DND-41 (cell line): ENCODE data around the gene IL15.

Source experiments
- ATAC-seq: fragments of 200-7000 bp; cut with Tn5 transposase; 3 replicates; pipeline ENCODE4 v1.9.1; 2021; ENCODE audit warnings: low read depth; ENCODE audit not compliant: insufficient read depth
- DNase-seq: peaks from one replicate; pipeline ENCODE4 v3.0.0-alpha.2; 2020
- H2AFZ ChIP-seq: 2 replicates; pipeline ENCODE4 v1.6.0; 2012; ENCODE audit warnings: low read depth, low read length
- H3K27ac ChIP-seq: 2 replicates; pipeline ENCODE4 v1.5.1; 2012; ENCODE audit warnings: low read length, inconsistent platforms
- H3K27me3 ChIP-seq: fragments of 200-600 bp; sonication (generic); 2 replicates; pipeline ENCODE4 v1.6.0; 2012; ENCODE audit warnings: low read length, mild to moderate bottlenecking, inconsistent platforms; ENCODE audit not compliant: insufficient read depth, poor library complexity
- H3K36me3 ChIP-seq: 2 replicates; pipeline ENCODE4 v1.5.1; 2012; ENCODE audit warnings: low read length, inconsistent platforms; ENCODE audit not compliant: insufficient read depth
- H3K4me1 ChIP-seq: 2 replicates; pipeline ENCODE4 v1.5.1; 2012; ENCODE audit warnings: mild to moderate bottlenecking, low read length; ENCODE audit not compliant: insufficient read depth
- H3K4me2 ChIP-seq: 2 replicates; pipeline ENCODE4 v1.6.0; 2012; ENCODE audit warnings: mild to moderate bottlenecking, moderate library complexity, low read length, inconsistent platforms; ENCODE audit not compliant: insufficient read depth
- H3K4me3 ChIP-seq, 2 experiments: fragments of 200-600 bp in 1 of 2; shearing (Covaris generic) in 1 of 2; 2 replicates each; pipeline ENCODE4 v1.5.1; 2012 to 2016; ENCODE audit warnings: inconsistent platforms in 2 of 2, low read length in 2 of 2, mild to moderate bottlenecking in 2 of 2, low read depth in 1 of 2, moderate library complexity in 1 of 2
- H3K79me2 ChIP-seq: 2 replicates; pipeline ENCODE4 v1.6.0; 2012; ENCODE audit warnings: low read length, inconsistent platforms; ENCODE audit not compliant: insufficient read depth
- H3K9ac ChIP-seq: 2 replicates; pipeline ENCODE4 v1.6.0; 2012; ENCODE audit warnings: low read depth, mild to moderate bottlenecking, inconsistent platforms, low read length, moderate library complexity
- H3K9me3 ChIP-seq: 2 replicates; pipeline ENCODE4 v1.5.1; 2012; ENCODE audit warnings: low read length, moderate library complexity, mild to moderate bottlenecking, inconsistent platforms; ENCODE audit not compliant: insufficient read depth, severe bottlenecking
- H4K20me1 ChIP-seq: 2 replicates; pipeline ENCODE4 v1.6.0; 2012; ENCODE audit warnings: low read length; ENCODE audit not compliant: insufficient read depth
- EZH2 ChIP-seq: IDR thresholded peaks from 3 replicates; pipeline ENCODE4 v1.6.1; 2012; ENCODE audit warnings: borderline replicate concordance, low read depth, mild to moderate bottlenecking, moderate library complexity, low read length, inconsistent platforms; ENCODE audit not compliant: severe bottlenecking
- TF ChIP-seq, protein P1 (sequence below): IDR thresholded peaks from 2 replicates; pipeline ENCODE4 v1.5.1; 2012; ENCODE audit warnings: borderline replicate concordance, low read length, moderate library complexity, mild to moderate bottlenecking; ENCODE audit not compliant: poor library complexity, severe bottlenecking; ENCODE audit errors: extremely low read depth

IL15 gene

DNA sequence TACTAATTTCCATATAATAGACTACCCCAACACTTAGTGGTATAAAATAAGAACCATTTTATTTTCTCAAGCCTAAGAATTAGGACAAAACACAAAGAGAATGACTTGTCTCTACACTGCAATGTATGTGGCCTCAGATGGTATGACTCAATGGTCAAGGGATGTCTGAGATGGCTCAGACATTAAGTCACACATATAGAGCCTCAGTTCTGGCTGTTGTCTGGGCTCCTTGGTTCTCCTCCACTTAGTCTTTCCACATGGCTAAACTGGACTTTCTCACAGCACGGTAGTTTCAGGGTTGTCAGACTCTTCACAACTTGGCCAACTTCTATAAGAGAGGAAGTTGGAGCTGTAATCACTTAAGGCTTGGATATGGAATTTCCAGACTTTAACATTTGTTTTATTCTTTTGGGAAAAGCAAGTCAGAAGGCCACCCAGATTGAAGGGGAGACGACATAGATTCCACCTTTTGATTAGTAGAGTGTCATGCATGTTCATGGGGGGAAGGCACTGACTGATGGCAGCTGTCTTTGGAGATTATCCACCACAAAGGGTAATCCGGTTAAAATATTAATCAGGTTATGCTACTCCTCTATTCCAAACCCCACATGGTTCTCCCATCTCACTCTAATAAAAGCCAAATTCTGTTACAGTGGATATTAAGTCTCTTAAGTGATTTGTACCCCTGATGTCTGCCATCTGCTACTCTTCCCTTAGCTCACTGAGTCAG, 9.4 kb downstream of the IL15 start:
- ATAC-seq (no peak), DNase-seq (no peak)
- H3K27ac ChIP-seq = no peak overlapping the region
- TF ChIP-seq EZH2 = no peak
- TF ChIP-seq, protein P1, sequence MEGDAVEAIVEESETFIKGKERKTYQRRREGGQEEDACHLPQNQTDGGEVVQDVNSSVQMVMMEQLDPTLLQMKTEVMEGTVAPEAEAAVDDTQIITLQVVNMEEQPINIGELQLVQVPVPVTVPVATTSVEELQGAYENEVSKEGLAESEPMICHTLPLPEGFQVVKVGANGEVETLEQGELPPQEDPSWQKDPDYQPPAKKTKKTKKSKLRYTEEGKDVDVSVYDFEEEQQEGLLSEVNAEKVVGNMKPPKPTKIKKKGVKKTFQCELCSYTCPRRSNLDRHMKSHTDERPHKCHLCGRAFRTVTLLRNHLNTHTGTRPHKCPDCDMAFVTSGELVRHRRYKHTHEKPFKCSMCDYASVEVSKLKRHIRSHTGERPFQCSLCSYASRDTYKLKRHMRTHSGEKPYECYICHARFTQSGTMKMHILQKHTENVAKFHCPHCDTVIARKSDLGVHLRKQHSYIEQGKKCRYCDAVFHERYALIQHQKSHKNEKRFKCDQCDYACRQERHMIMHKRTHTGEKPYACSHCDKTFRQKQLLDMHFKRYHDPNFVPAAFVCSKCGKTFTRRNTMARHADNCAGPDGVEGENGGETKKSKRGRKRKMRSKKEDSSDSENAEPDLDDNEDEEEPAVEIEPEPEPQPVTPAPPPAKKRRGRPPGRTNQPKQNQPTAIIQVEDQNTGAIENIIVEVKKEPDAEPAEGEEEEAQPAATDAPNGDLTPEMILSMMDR = no peak
- no peak overlapping the region for H3K9ac ChIP-seq
- no peaks in the 10 kb centered on the region for H3K79me2 ChIP-seq
- no peak overlapping the region for H2AFZ ChIP-seq
- H4K20me1 ChIP-seq = no peaks in the 10 kb centered on the region
- H3K36me3 ChIP-seq = no peaks in the 10 kb centered on the region
- H3K4me3 ChIP-seq = no peak overlapping the region
- no peaks in the 10 kb centered on the region for H3K9me3 ChIP-seq
- no peaks in the 10 kb centered on the region for H3K27me3 ChIP-seq
- H3K4me1 ChIP-seq = no peaks in the 10 kb centered on the region
- H3K4me2 ChIP-seq = no peak overlapping the region

DNA sequence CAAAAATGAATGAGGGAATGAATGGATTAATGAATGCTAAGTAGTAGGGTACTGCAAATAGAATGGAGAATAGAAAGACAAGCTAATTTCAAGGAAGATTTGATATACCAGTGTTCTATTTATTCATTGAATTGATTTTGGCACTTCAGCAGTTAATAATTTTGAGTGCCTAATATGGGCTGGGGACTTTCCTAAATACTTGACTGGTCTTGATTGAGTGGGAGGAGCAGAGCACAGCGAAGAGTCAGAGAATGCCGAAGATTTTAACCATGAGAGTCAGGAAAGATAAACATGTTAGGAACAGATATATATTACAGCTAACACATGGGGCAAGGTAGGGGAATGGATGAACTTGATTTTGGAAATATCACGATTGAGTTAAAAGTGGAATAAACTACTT, 10.6 kb downstream of the IL15 start:
- H3K4me2 ChIP-seq = no peak overlapping the region
- no peaks in the 10 kb centered on the region for H3K27me3 ChIP-seq
- TF ChIP-seq, protein P1 = no peak
- no peak for TF ChIP-seq EZH2
- no peak overlapping the region for H3K9ac ChIP-seq
- ATAC-seq (no peak), DNase-seq (no peak)
- no peak overlapping the region for H3K27ac ChIP-seq
- H2AFZ ChIP-seq = no peak overlapping the region
- no peaks in the 10 kb centered on the region for H3K79me2 ChIP-seq
- H3K9me3 ChIP-seq = no peaks in the 10 kb centered on the region
- H4K20me1 ChIP-seq = no peaks in the 10 kb centered on the region
- H3K4me3 ChIP-seq = no peak overlapping the region
- no peaks in the 10 kb centered on the region for H3K4me1 ChIP-seq
- H3K36me3 ChIP-seq = no peaks in the 10 kb centered on the region

DNA sequence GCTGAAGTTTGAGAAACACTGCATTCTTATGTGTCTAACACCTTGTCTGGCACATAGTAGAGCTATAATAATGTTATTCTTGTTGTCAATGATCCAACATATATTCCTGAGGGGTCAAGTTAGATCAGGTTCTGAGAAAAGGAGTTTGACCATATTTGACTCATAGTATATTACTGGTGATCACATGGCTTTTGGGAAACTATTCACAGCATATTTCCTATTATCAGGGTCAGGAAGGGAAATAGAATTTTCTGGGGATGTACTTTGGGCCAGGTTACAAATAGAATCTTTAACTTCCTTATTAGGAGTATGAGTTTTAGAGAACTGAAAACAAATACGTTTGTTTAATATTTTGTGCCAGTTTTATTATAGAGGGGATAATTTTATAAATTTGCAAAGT, 11.6 kb downstream of the IL15 start:
- Histone ChIP-seq H3K27ac (no peak overlapping the region), H2AFZ (no peak overlapping the region), H3K79me2 (no peaks in the 10 kb centered on the region), H3K4me3 (no peak overlapping the region), H3K36me3 (no peaks in the 10 kb centered on the region), H3K9ac (no peak overlapping the region), H3K4me2 (no peak overlapping the region), H3K27me3 (no peaks in the 10 kb centered on the region), H4K20me1 (no peaks in the 10 kb centered on the region), H3K4me1 (no peaks in the 10 kb centered on the region), H3K9me3 (no peaks in the 10 kb centered on the region)
- ATAC-seq (no peak), DNase-seq (no peak)
- no peak for TF ChIP-seq EZH2
- TF ChIP-seq, protein P1 = no peak
